Hepatocyte (in vitro differentiated cells): ENCODE measurements around the gene CCDC69.

ENCODE experiments used
- CTCF ChIP-seq: fragments of 200-600 bp; sonication (generic); IDR thresholded peaks from 2 replicates; pipeline ENCODE4 v1.5.1; 2016; ENCODE audit warnings: antibody characterized with exemption, mild to moderate bottlenecking; ENCODE audit not compliant: poor library complexity
- EZH2 ChIP-seq: fragments of 200-600 bp; sonication (generic); IDR thresholded peaks from 2 replicates; pipeline ENCODE4 v1.6.1; 2016; ENCODE audit warnings: antibody characterized with exemption, mild to moderate bottlenecking, borderline replicate concordance
- EZH2phosphoT487 ChIP-seq: fragments of 200-600 bp; sonication (generic); IDR thresholded peaks from one replicate; pipeline ENCODE4 v1.6.1; 2018; ENCODE audit warnings: antibody characterized with exemption, mild to moderate bottlenecking, low read depth, moderate library complexity; ENCODE audit not compliant: unreplicated experiment, severe bottlenecking

- TF ChIP-seq CTCF (no peak), EZH2phosphoT487 (no peak), EZH2 (no peak)
Measured at GRCh38 chr5:151143645-151144044, 80.2 kb downstream of the CCDC69 start.
